LNCaP clone FGC (cell line): ENCODE results near the gene ROCK2.

Source experiments
- DNase-seq: peaks from one replicate; pipeline ENCODE4 v3.0.0-alpha.2; 2011; ENCODE audit warnings: low read depth
- H3K4me3 ChIP-seq: 2 replicates; pipeline ENCODE4 v1.5.1; 2011; ENCODE audit warnings: mild to moderate bottlenecking, low read depth, low read length, control low read depth
- CTCF ChIP-seq: IDR thresholded peaks from 2 replicates; pipeline ENCODE4 v1.5.1; 2012; ENCODE audit warnings: mild to moderate bottlenecking; ENCODE audit not compliant: control insufficient read depth, insufficient read depth; ENCODE audit errors: extremely low read depth

ROCK2 gene

GRCh38 chr2:11182951-11183350 lies 161.5 kb downstream of the ROCK2 start:
- no peak overlapping the region for H3K4me3 ChIP-seq
- DNase-seq, result no peak
- TF ChIP-seq CTCF, result no peak

- H3K4me3 ChIP-seq, result no peak overlapping the region
- no peak for DNase-seq
- no peak for TF ChIP-seq CTCF
Observed at GRCh38 chr2:11180653-11181052, 163.8 kb downstream of the ROCK2 start.

GRCh38 chr2:11179899-11180298 lies 164.5 kb downstream of the ROCK2 start:
- no peak for DNase-seq
- no peak overlapping the region for H3K4me3 ChIP-seq
- no peak for TF ChIP-seq CTCF

GRCh38 chr2:11179196-11179595 lies 165.2 kb downstream of the ROCK2 start:
- no peak for TF ChIP-seq CTCF
- H3K4me3 ChIP-seq, result no peak overlapping the region
- DNase-seq, result no peak

GRCh38 chr2:11177871-11178690 lies 166.4 kb downstream of the ROCK2 start:
- no peak for DNase-seq
- H3K4me3 ChIP-seq, result no peak overlapping the region
- TF ChIP-seq CTCF, result no peak

- TF ChIP-seq CTCF, result no peak
- no peak for DNase-seq
- no peak overlapping the region for H3K4me3 ChIP-seq
Observed at GRCh38 chr2:11175293-11175795, 169.1 kb downstream of the ROCK2 start.

- DNase-seq, result no peak
- no peak for TF ChIP-seq CTCF
- no peak overlapping the region for H3K4me3 ChIP-seq
Observed at GRCh38 chr2:11174222-11174621, 170.2 kb downstream of the ROCK2 start.
